GM12892 (cell line): ENCODE results near the gene THUMPD3.

ENCODE experiments used
- POLR2A ChIP-seq: IDR thresholded peaks from 2 replicates; pipeline ENCODE4 v1.6.1; 2011; ENCODE audit warnings: low read depth, low read length, control low read depth
- POLR2AphosphoS5 ChIP-seq: IDR thresholded peaks from 2 replicates; pipeline ENCODE4 v1.6.1; 2011; ENCODE audit warnings: low read depth, low read length, control low read depth
- TAF1 ChIP-seq: IDR thresholded peaks from 2 replicates; pipeline ENCODE4 v1.6.1; 2011; ENCODE audit warnings: low read depth, mild to moderate bottlenecking, control low read depth, low read length, borderline replicate concordance

DNA sequence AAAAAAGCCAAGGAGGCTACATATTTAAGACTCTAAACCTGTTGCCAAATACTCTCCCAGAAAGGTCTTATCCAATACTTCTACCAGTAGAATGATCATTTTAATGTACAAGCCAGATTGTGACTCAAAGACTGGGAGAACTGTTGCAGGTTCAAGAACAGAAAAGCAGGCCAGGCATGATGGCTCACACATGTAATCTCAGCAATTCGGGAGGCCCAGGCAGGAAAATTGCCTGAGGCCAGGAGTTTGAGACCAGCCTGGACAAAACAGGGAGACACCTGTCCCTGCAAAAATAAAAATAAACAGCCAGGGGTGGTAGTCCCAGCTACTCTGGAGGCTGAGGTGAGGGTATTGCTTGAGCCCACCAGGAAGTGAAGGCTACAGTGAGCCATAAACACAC lies 17.8 kb upstream of the THUMPD3 start:
- no peak for TF ChIP-seq POLR2A
- TF ChIP-seq TAF1 = no peak
- TF ChIP-seq POLR2AphosphoS5 = no peak
